PC-9 (cell line): ENCODE results near the gene FAM174B. TPM values are rescaled to one million over a fixed set of nuclear protein-coding genes. Genes with fewer than 3 reads are reported as not detected.

ENCODE experiments used
- BruUV-seq: library from RNA; stranded (reverse); fragments of 400-500 nt; replicated peaks from 2 replicates; lab custom pipeline; 2021; lab: Mats Ljungman, UMichigan
- CTCF ChIA-PET: fragments of 300-600 bp; sonication (Branson Sonifier 250); formaldehyde crosslinking; loops from one replicate; lab custom pipeline; 2022; ENCODE audit warnings: antibody characterized with exemption; lab: Charles Lee
- POLR2A ChIA-PET: fragments of 300-600 bp; sonication (Branson Sonifier 250); formaldehyde crosslinking; loops from one replicate; lab custom pipeline; 2022; ENCODE audit warnings: antibody characterized with exemption; ENCODE audit not compliant: unreplicated experiment; lab: Charles Lee
- DNase-seq, 2 experiments: peaks; one replicate each; pipeline versions ENCODE4 v3.0.0 to v3.0.0-alpha.2; 2015 to 2022; ENCODE audit warnings: mixed read lengths in 1 of 2
- H2AFZ ChIP-seq: fragments of 200-600 bp; sonication (generic); 2 replicates; pipeline ENCODE4 v1.8.1; 2017; ENCODE audit warnings: antibody characterized with exemption
- H3F3A ChIP-seq: fragments of 200-600 bp; sonication (generic); 2 replicates; pipeline ENCODE4 v1.8.1; 2017; ENCODE audit warnings: antibody characterized with exemption, mild to moderate bottlenecking, low read depth; ENCODE audit not compliant: insufficient read depth
- H3K27ac ChIP-seq: fragments of 200-600 bp; sonication (generic); 2 replicates; pipeline ENCODE4 v1.6.1; 2016; ENCODE audit warnings: mixed run types
- H3K27me3 ChIP-seq: fragments of 200-600 bp; sonication (generic); 2 replicates; pipeline ENCODE4 v1.6.1; 2016; ENCODE audit warnings: low read depth, mixed run types; ENCODE audit not compliant: insufficient read depth
- H3K36me3 ChIP-seq: fragments of 200-600 bp; sonication (generic); 2 replicates; pipeline ENCODE4 v1.6.1; 2016; ENCODE audit warnings: low read depth, mixed run types
- H3K4me1 ChIP-seq: fragments of 200-600 bp; sonication (generic); replicated peaks from 2 replicates; pipeline ENCODE4 v1.6.1; 2016; ENCODE audit warnings: mixed run types; ENCODE audit not compliant: insufficient read depth
- H3K4me2 ChIP-seq: fragments of 200-600 bp; sonication (generic); 2 replicates; pipeline ENCODE4 v1.6.1; 2017; ENCODE audit warnings: mixed run types
- H3K4me3 ChIP-seq: fragments of 200-600 bp; sonication (generic); 2 replicates; pipeline ENCODE4 v1.6.1; 2016; ENCODE audit warnings: mixed run types
- H3K79me2 ChIP-seq: fragments of 200-600 bp; sonication (generic); 2 replicates; pipeline ENCODE4 v1.6.1; 2017; ENCODE audit warnings: low read depth, mixed run types
- H3K9me2 ChIP-seq: fragments of 200-600 bp; sonication (generic); 2 replicates; pipeline ENCODE4 v1.8.1; 2017; ENCODE audit warnings: mild to moderate bottlenecking; ENCODE audit not compliant: insufficient read depth
- H3K9me3 ChIP-seq: fragments of 200-600 bp; sonication (generic); 2 replicates; pipeline ENCODE4 v1.8.1; 2016; ENCODE audit warnings: low read depth; ENCODE audit not compliant: insufficient read depth
- H4K20me1 ChIP-seq: fragments of 200-600 bp; sonication (generic); 2 replicates; pipeline ENCODE4 v1.8.1; 2017; ENCODE audit not compliant: insufficient read depth
- CTCF ChIP-seq: fragments of 200-600 bp; sonication (generic); conservative IDR thresholded peaks from 2 replicates; pipeline ENCODE4 v1.6.1; 2017; ENCODE audit warnings: mixed run types, antibody characterized with exemption, mild to moderate bottlenecking, moderate library complexity
- EZH2 ChIP-seq: fragments of 200-600 bp; sonication (generic); IDR thresholded peaks from 2 replicates; pipeline ENCODE4 v1.8.0; 2017; ENCODE audit warnings: antibody characterized with exemption, low read depth
- intact Hi-C: fragments of 100-400 bp; cut with micrococcal nuclease; formaldehyde crosslinking; loops from one replicate; pipeline ENCODE4 v1.10.0; 2022; ENCODE audit not compliant: unreplicated experiment
- total RNA-seq: library from RNA; stranded (reverse); gene quantifications from 2 replicates; pipeline ENCODE4 v1.2.3, GENCODE V29; 2021

FAM174B gene
- total RNA-seq, 1 experiment from 2014 or later = 90.3 TPM

DNA sequence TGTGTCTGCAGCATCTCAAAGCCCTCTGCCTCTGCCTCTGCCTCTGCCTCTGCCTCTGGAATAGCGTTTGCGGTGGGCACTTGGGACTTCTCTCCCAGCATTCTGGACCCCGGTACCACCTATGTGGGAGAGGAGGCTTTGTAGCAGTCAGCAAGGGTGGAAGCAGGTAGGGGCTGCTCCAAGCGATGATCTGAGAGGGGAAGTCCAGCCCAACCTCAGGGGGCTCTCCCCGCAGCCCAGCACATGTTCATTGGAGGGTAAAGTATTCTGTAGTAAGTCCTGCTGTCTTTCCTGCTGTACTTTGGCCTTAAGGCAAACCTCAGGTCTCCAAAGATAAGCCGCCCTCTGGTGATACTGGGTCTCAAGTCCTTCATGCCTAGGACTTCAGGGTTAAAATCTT is 68.6 kb downstream of the FAM174B start:
- H3K4me3 ChIP-seq = no peak overlapping the region
- H3K27ac ChIP-seq = no peak overlapping the region
- H3K27me3 ChIP-seq = no peaks in the 10 kb centered on the region
- CTCF ChIA-PET = no interaction called here
- no peak overlapping the region for H3K4me2 ChIP-seq
- peak in 1 of 2 experiments; percentile 25 for DNase-seq
- POLR2A ChIA-PET = no interaction called here
- intact Hi-C loops = no loop called here
- no peak overlapping the region for H2AFZ ChIP-seq
- no peaks in the 10 kb centered on the region for H4K20me1 ChIP-seq
- TF ChIP-seq CTCF (no peak), EZH2 (no peak)
- no peaks in the 10 kb centered on the region for H3K79me2 ChIP-seq
- 0 out of 2 replicates have a peak, but pooled peaks cover 4% of the 10 kb centered on the region for H3K36me3 ChIP-seq
- H3K9me3 ChIP-seq = no peaks in the 10 kb centered on the region
- no TSS peak for BruUV-seq
- no peaks in the 10 kb centered on the region for H3F3A ChIP-seq
- no peaks in the 10 kb centered on the region for H3K9me2 ChIP-seq
- H3K4me1 ChIP-seq = no peaks in the 10 kb centered on the region

GRCh38 chr15:92586383-92586942 is 69.1 kb downstream of the FAM174B start:
- CTCF ChIA-PET = no interaction called here

DNA sequence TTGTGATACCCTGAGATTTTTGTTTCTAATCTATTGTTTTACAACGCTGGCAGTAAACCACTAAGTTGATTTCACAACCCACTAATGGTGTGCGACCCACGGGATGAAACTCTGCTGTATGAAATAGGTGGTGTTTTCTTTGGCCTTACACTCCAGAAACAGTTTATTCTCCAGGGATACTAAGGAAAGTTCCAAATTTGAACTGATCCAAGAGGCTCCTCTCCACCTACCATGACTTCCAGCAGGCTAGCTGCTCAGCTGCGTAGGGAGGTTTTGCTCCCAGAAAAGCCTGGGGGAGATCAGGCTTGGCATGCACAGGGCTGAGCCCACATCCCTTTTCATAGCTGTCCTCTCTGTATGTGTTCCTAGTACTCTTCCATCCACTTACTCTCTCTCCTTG is 71.5 kb downstream of the FAM174B start:
- H3K27ac ChIP-seq = no peak overlapping the region
- no peaks in the 10 kb centered on the region for H3K27me3 ChIP-seq
- H3K4me3 ChIP-seq = no peak overlapping the region
- H3K36me3 ChIP-seq = no peaks in the 10 kb centered on the region
- H3K9me2 ChIP-seq = no peaks in the 10 kb centered on the region
- no peak overlapping the region for H2AFZ ChIP-seq
- ChIA-PET CTCF (no interaction called here), POLR2A (no interaction called here)
- H4K20me1 ChIP-seq = no peaks in the 10 kb centered on the region
- no peaks in the 10 kb centered on the region for H3F3A ChIP-seq
- H3K9me3 ChIP-seq = no peaks in the 10 kb centered on the region
- TF ChIP-seq EZH2 (no peak), CTCF (no peak)
- intact Hi-C loops = no loop called here
- H3K79me2 ChIP-seq = no peaks in the 10 kb centered on the region
- H3K4me2 ChIP-seq = no peak overlapping the region
- DNase-seq = no peak
- no TSS peak for BruUV-seq
- H3K4me1 ChIP-seq = no peaks in the 10 kb centered on the region

More at GRCh38 chr15:92586383-92586942, 69.1 kb downstream of the FAM174B start:
- Histone ChIP-seq H3K79me2 (no peaks in the 10 kb centered on the region), H3K9me2 (no peaks in the 10 kb centered on the region), H4K20me1 (no peaks in the 10 kb centered on the region), H2AFZ (no peak overlapping the region), H3K4me2 (no peak overlapping the region), H3F3A (no peaks in the 10 kb centered on the region), H3K36me3 (0 out of 2 replicates have a peak, but pooled peaks cover 4% of the 10 kb centered on the region), H3K27ac (no peak overlapping the region), H3K4me1 (no peaks in the 10 kb centered on the region), H3K27me3 (no peaks in the 10 kb centered on the region), H3K9me3 (no peaks in the 10 kb centered on the region), H3K4me3 (no peak overlapping the region)
- BruUV-seq = no TSS peak
- intact Hi-C loops = no loop called here
- no peak for TF ChIP-seq CTCF
- TF ChIP-seq EZH2 = no peak
- POLR2A ChIA-PET = no interaction called here
- no peak for DNase-seq
